GM12892 (cell line): Measurements from ENCODE around the gene HMX2.
"Not testable (repeated sequence)": the region's sequence is repeated elsewhere in the genome, so short reads cannot be mapped to it uniquely, and the experiment has no call there.

Experiments
- DNase-seq: peaks from one replicate; pipeline ENCODE4 v3.0.0; 2011; ENCODE audit not compliant: insufficient read length
- FAIRE-seq: peaks from 2 replicates; lab custom pipeline; 2011; peaks lifted over from hg19 to GRCh38; lab: Jason Lieb, UNC
- POLR2A ChIP-seq: IDR thresholded peaks from 2 replicates; pipeline ENCODE4 v1.6.1; 2011; ENCODE audit warnings: low read depth, low read length, control low read depth
- POLR2AphosphoS5 ChIP-seq: IDR thresholded peaks from 2 replicates; pipeline ENCODE4 v1.6.1; 2011; ENCODE audit warnings: low read depth, low read length, control low read depth
- TAF1 ChIP-seq: IDR thresholded peaks from 2 replicates; pipeline ENCODE4 v1.6.1; 2011; ENCODE audit warnings: low read depth, mild to moderate bottlenecking, control low read depth, low read length, borderline replicate concordance

Gene HMX2

GRCh38 chr10:123160311-123160980 is 12.5 kb downstream of the HMX2 start:
- no peak for TF ChIP-seq POLR2AphosphoS5
- FAIRE-seq: no peak
- no peak for DNase-seq

GRCh38 chr10:123164319-123164718 is 16.4 kb downstream of the HMX2 start:
- TF ChIP-seq TAF1: no peak
- DNase-seq (no peak), FAIRE-seq (no peak)

- TF ChIP-seq POLR2A (peak; percentile 60), TAF1 (no peak), POLR2AphosphoS5 (peak; percentile 28; the same call in 1 of the 2 replicates)
- FAIRE-seq (no peak), DNase-seq (no peak)
These were observed 17.6 kb downstream of the HMX2 start for GRCh38 chr10:123165445-123166072.

GRCh38 chr10:123166618-123167017 is 18.7 kb downstream of the HMX2 start:
- FAIRE-seq (no peak), DNase-seq (no peak)
- TF ChIP-seq TAF1: no peak
- no peak for TF ChIP-seq POLR2AphosphoS5
- no peak; the same call in 1 of the 2 replicates for TF ChIP-seq POLR2A

- no peak for TF ChIP-seq TAF1
- TF ChIP-seq POLR2A: no peak
- TF ChIP-seq POLR2AphosphoS5: no peak
- DNase-seq (no peak), FAIRE-seq (no peak)
These were observed 23.0 kb downstream of the HMX2 start for GRCh38 chr10:123170961-123171360.

- DNase-seq, FAIRE-seq: not testable (repeated sequence)
These were observed 23.7 kb downstream of the HMX2 start for GRCh38 chr10:123171616-123172015.

GRCh38 chr10:123175389-123176387 is 27.8 kb downstream of the HMX2 start:
- TF ChIP-seq TAF1: no peak
- TF ChIP-seq POLR2AphosphoS5: no peak
- no peak for TF ChIP-seq POLR2A
- FAIRE-seq: no peak
- no peak for DNase-seq

- FAIRE-seq, DNase-seq: not testable (repeated sequence)
These were observed 30.5 kb downstream of the HMX2 start for GRCh38 chr10:123178390-123178789.

GRCh38 chr10:123180101-123181090 is 32.5 kb downstream of the HMX2 start:
- TF ChIP-seq POLR2A (no peak), POLR2AphosphoS5 (no peak), TAF1 (no peak)
- no peak for FAIRE-seq
- no peak for DNase-seq

- TF ChIP-seq POLR2A: no peak
- TF ChIP-seq POLR2AphosphoS5: no peak
- no peak for TF ChIP-seq TAF1
- FAIRE-seq: no peak
- no peak for DNase-seq
These were observed 35.8 kb downstream of the HMX2 start for GRCh38 chr10:123183724-123184123.

GRCh38 chr10:123187781-123188180 is 39.8 kb downstream of the HMX2 start:
- TF ChIP-seq POLR2A: no peak
- TF ChIP-seq TAF1: no peak
- no peak for TF ChIP-seq POLR2AphosphoS5
- no peak for FAIRE-seq
- DNase-seq: no peak
